ENCODE data around the gene MSI2.
A peak's percentile ranks its signal among the peaks of the same experiment; 100 is the strongest.

GRCh38 chr17:57459286-57459915, 203.1 kb downstream of the MSI2 start:
- TF ChIP-seq CTCF (IDR thresholded peaks at IDR 0.05; ENCODE audit: low read length) (peak; percentile 13; the same call in 1 of the 2 replicates), EZH2 (IDR thresholded peaks at IDR 0.05; ENCODE audit: borderline replicate concordance, low read length) (no peak)
